BLaER1 treated with 17β-estradiol and CSF1 and Interleukin-3, amounts not matched to agents 10 nM and 100 nM (cell line): Measurements from ENCODE around the gene RHBDD3.
"Not testable (repeated sequence)": the region's sequence is repeated elsewhere in the genome, so short reads cannot be mapped to it uniquely, and the experiment has no call there.

ENCODE experiments used
- H3K27ac ChIP-seq, 11 experiments: shearing (Covaris generic); formaldehyde crosslinking; 2 replicates each; pipeline ENCODE4 v1.8.1; 2022
- H3K27me3 ChIP-seq, 11 experiments: shearing (Covaris generic); formaldehyde crosslinking; 2 replicates each; pipeline ENCODE4 v1.8.1; 2022
- H3K36me3 ChIP-seq, 11 experiments: shearing (Covaris generic); formaldehyde crosslinking; 2 replicates each; pipeline ENCODE4 v1.8.1; 2022
- H3K4me1 ChIP-seq, 10 experiments: shearing (Covaris generic); formaldehyde crosslinking; 2 replicates each; pipeline ENCODE4 v1.8.1; 2022
- H3K4me2 ChIP-seq, 11 experiments: shearing (Covaris generic); formaldehyde crosslinking; 2 replicates each; pipeline ENCODE4 v1.8.1; 2022
- H3K4me3 ChIP-seq, 10 experiments: shearing (Covaris generic); formaldehyde crosslinking; 2 replicates each; pipeline ENCODE4 v1.8.1; 2022
- H3K9ac ChIP-seq, 11 experiments: shearing (Covaris generic); formaldehyde crosslinking; 2 replicates each; pipeline ENCODE4 v1.8.1; 2022
- H3K9me3 ChIP-seq, 11 experiments: shearing (Covaris generic); formaldehyde crosslinking; replicated peaks in 1 of 11; 2 replicates each; pipeline ENCODE4 v1.8.1; 2022
- H4K20me1 ChIP-seq, 11 experiments: shearing (Covaris generic); formaldehyde crosslinking; 2 replicates each; pipeline ENCODE4 v1.8.1; 2022
- Cebpa-rat ChIP-seq, 11 experiments: shearing (Covaris generic); IDR thresholded peaks; 2 replicates each; pipeline ENCODE4 v1.8.1; 2022

RHBDD3 gene

GRCh38 chr22:29254286-29254660 lies 13.5 kb downstream of the RHBDD3 start:
- Histone ChIP-seq H3K36me3 (peaks cover 0 to 4% (median 0%) of the 10 kb centered on the region in 11 experiments; a peak in 3 of 22 replicates), H3K27ac (no peak overlapping the region), H3K4me2 (peak overlapping the region in 4 of 11 experiments; percentile 12 to 26 (median 20); a peak in 3 of 22 replicates), H3K9me3 (no peaks in the 10 kb centered on the region), H3K4me3 (no peak overlapping the region), H4K20me1 (peaks cover 0 to 17% (median 0%) of the 10 kb centered on the region in 11 experiments; a peak in 10 of 22 replicates), H3K9ac (no peak overlapping the region), H3K4me1 (peaks cover 0 to 9% (median 6%) of the 10 kb centered on the region in 10 experiments; a peak in 9 of 20 replicates), H3K27me3 (no peaks in the 10 kb centered on the region)
- TF ChIP-seq Cebpa-rat (IDR thresholded peaks at IDR 0.05) = no peak

GRCh38 chr22:29253561-29254285 lies 14.1 kb downstream of the RHBDD3 start:
- Histone ChIP-seq H3K27me3 (no peaks in the 10 kb centered on the region), H3K9me3 (no peaks in the 10 kb centered on the region)

GRCh38 chr22:29251981-29252911 lies 15.5 kb downstream of the RHBDD3 start:
- H3K4me3 ChIP-seq = no peak overlapping the region
- H3K4me2 ChIP-seq = no peak overlapping the region
- TF ChIP-seq Cebpa-rat (IDR thresholded peaks at IDR 0.05) = no peak
- no peaks in the 10 kb centered on the region; a peak in 2 of 22 replicates for H4K20me1 ChIP-seq
- no peaks in the 10 kb centered on the region for H3K36me3 ChIP-seq
- no peak overlapping the region for H3K27ac ChIP-seq
- no peaks in the 10 kb centered on the region for H3K9me3 ChIP-seq
- no peaks in the 10 kb centered on the region for H3K27me3 ChIP-seq
- no peak overlapping the region for H3K9ac ChIP-seq
- H3K4me1 ChIP-seq = peaks cover 0 to 9% (median 2%) of the 10 kb centered on the region in 10 experiments; a peak in 8 of 20 replicates

More at GRCh38 chr22:29253561-29254285, 14.1 kb downstream of the RHBDD3 start:
- Histone ChIP-seq H3K4me2 (peak overlapping the region in 3 of 11 experiments; percentile 12 to 24 (median 17); a peak in 1 of 22 replicates), H3K4me1 (peaks cover 0 to 9% (median 6%) of the 10 kb centered on the region in 10 experiments; a peak in 9 of 20 replicates), H3K4me3 (no peak overlapping the region), H3K27ac (no peak overlapping the region), H3K9ac (no peak overlapping the region), H4K20me1 (peaks cover 0 to 11% (median 0%) of the 10 kb centered on the region in 11 experiments; a peak in 8 of 22 replicates), H3K36me3 (no peaks in the 10 kb centered on the region; a peak in 1 of 22 replicates)
- no peak for TF ChIP-seq Cebpa-rat (IDR thresholded peaks at IDR 0.05)

- Histone ChIP-seq H3K4me2 (no peak overlapping the region), H3K36me3 (no peaks in the 10 kb centered on the region), H3K27ac (no peak overlapping the region), H4K20me1 (peaks cover 0 to 4% (median 0%) of the 10 kb centered on the region in 11 experiments; a peak in 2 of 22 replicates), H3K27me3 (no peaks in the 10 kb centered on the region), H3K4me1 (peaks cover 0 to 9% (median 2%) of the 10 kb centered on the region in 10 experiments; a peak in 8 of 20 replicates), H3K9ac (no peak overlapping the region), H3K4me3 (no peak overlapping the region), H3K9me3 (no peaks in the 10 kb centered on the region)
- TF ChIP-seq Cebpa-rat (IDR thresholded peaks at IDR 0.05) = no peak
Observed at GRCh38 chr22:29251265-29251664, 16.5 kb downstream of the RHBDD3 start.

- H3K4me2 ChIP-seq, H3K9ac ChIP-seq, H3K27ac ChIP-seq, H3K27me3 ChIP-seq, H3K4me1 ChIP-seq, H3K4me3 ChIP-seq, H3K36me3 ChIP-seq: not testable (repeated sequence)
- peaks cover 0 to 13% (median 0%) of the 10 kb centered on the region in 11 experiments; a peak in 3 of 22 replicates for H4K20me1 ChIP-seq
- H3K9me3 ChIP-seq = peaks cover 6 to 12% (median 9%) of the 10 kb centered on the region in 11 experiments
Observed at GRCh38 chr22:29247891-29248290, 19.9 kb downstream of the RHBDD3 start.

- Histone ChIP-seq H3K4me1 (peaks cover 0 to 5% (median 0%) of the 10 kb centered on the region in 10 experiments; a peak in 1 of 20 replicates), H3K27ac (no peak overlapping the region), H3K27me3 (peaks cover 0 to 5% (median 0%) of the 10 kb centered on the region in 11 experiments; a peak in 1 of 22 replicates), H3K4me3 (no peak overlapping the region), H3K9ac (no peak overlapping the region), H3K9me3 (peaks cover 27 to 33% (median 30%) of the 10 kb centered on the region in 11 experiments), H4K20me1 (peaks cover 0 to 13% (median 0%) of the 10 kb centered on the region in 11 experiments; a peak in 2 of 22 replicates), H3K4me2 (no peak overlapping the region), H3K36me3 (no peaks in the 10 kb centered on the region)
- TF ChIP-seq Cebpa-rat (IDR thresholded peaks at IDR 0.05) = no peak
Observed at GRCh38 chr22:29245626-29246385, 22.0 kb downstream of the RHBDD3 start.

- H3K9ac ChIP-seq = no peak overlapping the region
Observed at GRCh38 chr22:29244785-29245625, 22.8 kb downstream of the RHBDD3 start.

More at GRCh38 chr22:29244785-29245625, 22.8 kb downstream of the RHBDD3 start:
- H3K4me3 ChIP-seq = no peak overlapping the region
- H3K36me3 ChIP-seq = no peaks in the 10 kb centered on the region
- no peak overlapping the region for H3K27ac ChIP-seq
- peaks cover 35 to 41% (median 38%) of the 10 kb centered on the region in 11 experiments for H3K9me3 ChIP-seq
- peaks cover 0 to 13% (median 0%) of the 10 kb centered on the region in 11 experiments; a peak in 2 of 22 replicates for H4K20me1 ChIP-seq
- no peak overlapping the region; a peak in 1 of 22 replicates for H3K4me2 ChIP-seq
- peaks cover 0 to 5% (median 0%) of the 10 kb centered on the region in 11 experiments; a peak in 1 of 22 replicates for H3K27me3 ChIP-seq
- H3K4me1 ChIP-seq = peaks cover 0 to 5% (median 0%) of the 10 kb centered on the region in 10 experiments; a peak in 1 of 20 replicates
- no peak for TF ChIP-seq Cebpa-rat (IDR thresholded peaks at IDR 0.05)
